Colon (tissue), 2 donors: ENCODE data around the gene CHRNA10.
"Not testable (repeated sequence)": the region's sequence is repeated elsewhere in the genome, so short reads cannot be mapped to it uniquely, and the experiment has no call there.

Experiments
- FAIRE-seq: peaks from 2 replicates; lab custom pipeline; 2012; peaks lifted over from hg19 to GRCh38; lab: Jason Lieb, UNC
- donor health status: control.
- donor health status: control.

Gene CHRNA10

GRCh38 chr11:3665336-3666022, 5.7 kb downstream of the CHRNA10 start:
- FAIRE-seq, result no peak

GRCh38 chr11:3664032-3664630, 7.1 kb downstream of the CHRNA10 start:
- FAIRE-seq, result no peak

DNA sequence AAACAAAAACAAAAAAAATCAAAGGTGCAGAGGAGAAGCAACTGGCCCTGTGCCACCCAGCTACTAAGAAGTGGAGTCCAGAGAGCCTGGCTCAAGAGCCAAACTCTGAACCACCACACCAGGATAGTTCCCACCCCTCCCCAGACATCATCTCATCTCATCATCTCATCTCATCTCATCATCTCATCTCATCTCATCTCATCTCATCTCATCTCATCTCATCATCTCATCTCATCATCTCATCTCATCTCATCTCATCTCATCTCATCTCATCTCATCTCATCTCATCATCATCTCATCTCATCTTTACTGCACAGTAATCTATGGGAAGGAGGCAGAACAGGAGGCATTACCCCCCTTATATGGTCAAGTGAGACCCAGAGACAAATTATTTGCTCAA, 8.3 kb downstream of the CHRNA10 start:
- no peak for FAIRE-seq

- FAIRE-seq, result no peak
Observed at GRCh38 chr11:3660960-3661359, 10.2 kb downstream of the CHRNA10 start.

GRCh38 chr11:3659595-3660515, 11.3 kb downstream of the CHRNA10 start:
- FAIRE-seq, result no peak

GRCh38 chr11:3658252-3658651, 12.9 kb downstream of the CHRNA10 start:
- no peak for FAIRE-seq

DNA sequence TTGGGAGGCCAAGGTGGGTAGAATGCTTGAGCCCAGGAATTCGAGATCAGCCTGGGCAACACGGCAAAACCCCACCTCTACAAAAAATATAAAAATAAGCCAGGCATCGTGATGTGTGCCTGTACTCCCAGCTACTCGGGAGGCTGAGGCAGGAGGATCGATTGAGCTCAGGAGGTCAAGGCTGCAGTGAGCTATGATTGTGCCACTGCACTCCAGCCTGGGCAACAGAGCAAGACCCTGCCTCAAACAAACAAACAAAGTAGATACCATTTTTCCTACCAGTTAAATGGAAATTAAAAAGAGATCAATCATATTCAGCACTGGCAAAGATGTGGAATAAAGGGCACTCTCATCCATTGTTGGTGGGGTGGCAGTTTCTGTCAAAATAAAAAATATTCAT, 13.9 kb downstream of the CHRNA10 start:
- FAIRE-seq, result not testable (repeated sequence)

DNA sequence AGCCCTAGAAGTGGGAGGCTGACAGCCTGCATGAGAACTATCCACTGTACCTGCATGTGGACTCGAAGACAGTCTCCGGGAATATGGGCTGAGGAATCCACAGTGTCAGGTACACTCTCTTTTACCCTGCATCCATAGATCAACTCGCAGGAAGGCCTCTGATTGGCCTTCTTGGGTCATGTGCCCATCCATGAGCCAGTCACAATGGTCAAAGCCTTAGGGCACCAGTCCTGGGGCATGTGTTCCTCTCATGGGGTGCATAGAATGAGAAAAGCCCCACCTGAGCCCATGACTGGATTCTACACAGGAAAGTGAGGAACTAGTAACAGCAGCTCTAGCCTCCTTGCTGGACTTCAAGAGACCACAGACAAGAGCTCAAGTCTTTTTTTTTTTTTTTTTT, 15.6 kb downstream of the CHRNA10 start:
- FAIRE-seq, result no peak

DNA sequence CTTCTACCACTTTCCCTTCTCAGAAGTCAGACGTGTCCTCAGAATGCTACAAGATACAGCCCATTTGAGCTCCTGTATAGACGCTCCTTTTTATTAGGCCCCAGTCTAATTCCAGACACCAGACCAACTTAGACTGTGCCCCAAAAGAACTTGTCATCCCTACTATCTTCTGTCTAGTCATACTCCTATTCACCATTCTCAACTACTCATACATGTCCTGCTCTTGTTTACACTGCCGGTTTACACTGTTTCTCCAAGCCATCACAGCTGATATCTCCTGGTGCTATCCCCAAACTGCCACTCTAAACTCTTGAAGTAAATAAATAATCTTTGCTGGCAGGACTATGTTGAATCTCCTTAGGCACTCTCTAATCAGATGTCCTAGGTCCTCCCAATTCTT, 18.7 kb downstream of the CHRNA10 start:
- FAIRE-seq, result not testable (repeated sequence)

- FAIRE-seq, result not testable (repeated sequence)
Observed at GRCh38 chr11:3649374-3649773, 21.8 kb downstream of the CHRNA10 start.

DNA sequence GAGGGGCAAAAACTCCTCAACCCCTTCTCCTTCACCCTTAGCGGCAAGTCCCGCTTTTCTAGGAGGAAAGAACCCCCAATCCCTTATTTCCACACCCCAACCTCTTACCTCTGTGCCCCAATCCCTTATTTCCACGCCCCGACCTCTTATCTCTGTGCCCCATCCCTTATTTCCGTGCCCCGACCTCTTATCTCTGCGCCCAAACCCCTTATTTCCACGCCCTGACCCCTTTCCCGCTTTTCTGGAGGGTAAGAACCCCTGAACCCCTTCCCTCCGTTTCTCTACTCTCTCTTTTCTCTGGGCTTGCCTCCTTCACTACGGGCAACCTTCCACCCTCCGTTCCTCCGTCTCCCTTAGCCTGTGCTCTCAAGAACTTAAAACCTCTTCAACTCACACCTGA, 22.3 kb downstream of the CHRNA10 start:
- not testable (repeated sequence) for FAIRE-seq

- no peak for FAIRE-seq
Observed at GRCh38 chr11:3645552-3645951, 25.6 kb downstream of the CHRNA10 start.

DNA sequence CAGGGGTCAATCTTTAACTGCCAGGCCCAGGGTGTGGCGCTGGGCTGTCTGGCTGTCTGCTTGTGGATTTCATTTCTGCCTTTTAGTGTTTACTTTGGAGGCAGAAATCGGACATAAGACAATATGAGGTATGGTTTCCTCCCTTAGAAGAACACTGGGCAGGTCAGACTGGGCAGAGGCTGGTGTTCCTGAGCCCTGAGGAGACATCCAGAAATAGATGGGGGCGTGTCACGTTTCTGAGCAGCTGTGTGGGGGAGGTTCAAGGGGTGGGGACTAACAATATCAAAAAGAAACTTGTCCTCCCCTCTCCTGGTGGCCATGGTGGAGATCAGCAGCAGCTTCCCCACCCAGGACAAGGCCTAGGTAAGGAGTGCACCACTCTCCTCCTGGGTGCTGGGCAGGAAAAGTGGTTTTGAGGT, 26.4 kb downstream of the CHRNA10 start, which contains the start of gene ART1:
ART1 (plus strand) TSS at position 312 of the 419 bp plus-strand sequence. CDS start 14,086 bp downstream, outside the sequence.
- no peak for FAIRE-seq

DNA sequence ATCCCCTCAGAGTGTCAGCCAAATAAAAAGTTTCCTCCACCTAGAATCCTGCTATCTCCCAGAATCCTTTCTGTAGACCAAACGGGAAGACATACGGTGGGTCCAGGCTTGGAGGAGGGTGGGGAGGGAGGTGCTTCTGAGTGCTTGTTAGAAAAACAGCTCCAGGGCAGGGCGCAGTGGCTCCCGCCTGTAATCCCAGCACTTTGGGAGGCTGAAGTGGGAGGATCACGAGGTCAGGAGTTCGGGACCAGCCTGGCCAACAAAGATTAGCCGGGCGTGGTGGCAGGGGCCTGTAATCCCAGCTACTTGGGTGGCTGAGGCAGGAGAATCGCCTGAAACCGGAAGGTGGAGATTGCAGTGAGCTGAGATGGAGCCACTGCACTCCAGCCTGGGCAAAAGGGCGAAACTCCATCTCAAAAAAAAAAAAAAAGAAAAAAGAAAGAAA, 28.1 kb downstream of the CHRNA10 start:
- not testable (repeated sequence) for FAIRE-seq

GRCh38 chr11:3642071-3642951, 28.9 kb downstream of the CHRNA10 start:
- FAIRE-seq, result no peak

DNA sequence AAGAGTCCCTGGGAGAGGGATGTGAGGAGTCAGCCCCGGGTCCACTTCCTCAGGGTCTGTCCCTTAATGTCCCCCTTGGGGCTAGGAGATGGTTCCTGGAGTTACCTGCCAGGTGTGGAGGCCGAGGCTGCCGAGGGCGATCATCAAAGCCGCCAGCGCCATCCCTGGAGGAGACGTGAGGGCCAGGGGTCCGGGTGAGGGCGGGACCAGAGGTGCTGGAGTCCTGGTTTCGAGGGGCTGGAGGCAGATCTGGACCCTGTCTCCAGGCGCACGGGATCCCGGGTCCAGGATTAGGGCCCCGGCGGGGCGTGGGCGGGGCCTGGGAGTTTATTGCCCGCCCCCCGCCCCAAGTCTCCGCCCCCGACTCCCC, 29.5 kb downstream of the CHRNA10 start, which contains the start of gene ART5:
ART5 (minus strand) TSS at position 292 of the 370 bp plus-strand sequence; CDS start at position 162, 130 bp downstream.
- FAIRE-seq, result no peak

DNA sequence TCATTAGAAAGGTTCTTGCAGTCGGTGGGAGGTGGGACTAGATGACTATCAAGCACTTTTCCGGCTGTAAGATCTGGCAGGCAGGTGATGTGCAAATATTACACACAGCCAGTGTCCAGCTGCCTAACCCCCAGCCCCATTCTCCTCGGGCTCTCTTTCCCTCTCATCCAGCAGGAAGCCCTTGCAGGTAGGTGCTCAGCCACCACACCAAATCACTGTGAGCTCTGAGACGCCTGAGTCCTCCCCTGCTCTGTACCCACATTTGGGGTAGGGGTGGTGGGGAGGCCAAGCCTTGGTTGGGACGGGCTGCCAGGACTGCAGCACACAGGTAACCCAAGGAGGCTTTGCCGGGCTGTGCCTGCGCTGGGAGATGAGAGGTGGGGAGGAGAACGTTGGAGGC, 30.0 kb downstream of the CHRNA10 start:
- no peak for FAIRE-seq

DNA sequence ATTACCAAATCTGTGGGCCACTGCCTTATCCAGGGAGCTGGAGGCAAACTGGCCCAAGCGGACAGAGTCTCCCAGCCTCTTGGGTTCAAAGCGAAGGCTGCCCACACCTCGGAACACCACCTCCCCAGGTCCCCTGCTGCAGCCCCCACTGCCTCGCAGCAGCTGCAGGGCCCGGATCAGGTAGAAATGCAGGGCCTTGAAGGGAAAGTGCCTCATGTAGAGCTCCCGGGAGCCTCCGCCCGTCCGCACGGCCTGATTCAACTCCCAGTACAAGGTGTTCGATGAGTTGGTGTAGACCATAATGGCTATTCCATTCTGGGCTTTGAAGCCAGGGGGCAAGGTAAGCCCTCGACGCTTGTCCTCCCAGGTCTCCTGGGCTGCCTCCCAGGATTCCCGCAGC, 31.3 kb downstream of the CHRNA10 start:
- FAIRE-seq, result no peak

- no peak for FAIRE-seq
Observed at GRCh38 chr11:3638513-3638912, 32.7 kb downstream of the CHRNA10 start.

DNA sequence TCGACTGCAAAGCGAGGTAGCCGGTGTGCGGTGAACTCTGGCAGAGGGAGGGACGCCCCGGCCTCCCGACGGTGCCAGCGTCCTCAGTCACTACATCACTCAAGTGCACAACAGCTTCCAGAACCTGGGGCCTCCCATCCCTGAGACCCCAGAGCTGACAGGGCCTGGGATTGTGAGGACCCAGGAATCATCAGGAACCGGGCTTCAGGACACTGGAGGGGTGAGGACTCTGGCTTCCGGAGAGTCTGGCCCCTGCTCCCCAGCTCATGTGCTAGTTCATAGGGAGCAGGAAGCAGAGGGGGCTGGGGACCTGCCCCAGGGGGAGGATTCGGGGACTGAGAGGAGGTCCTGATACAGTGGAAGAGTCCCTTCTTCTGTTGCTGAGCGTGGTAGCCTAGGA, 34.0 kb downstream of the CHRNA10 start:
- FAIRE-seq, result no peak

GRCh38 chr11:3635641-3636375, 35.4 kb downstream of the CHRNA10 start:
- FAIRE-seq, result no peak
